Tibial nerve (tissue), 4 donors: ENCODE results near the gene COMT.

Experiments
- EP300 ChIP-seq, 2 donors: sonication (generic); formaldehyde crosslinking; IDR thresholded peaks; one replicate each; pipeline ENCODE4 v1.6.1; 2017; ENCODE audit warnings: antibody characterized with exemption in 2 of 2, mild to moderate bottlenecking in 1 of 2
- TF ChIP-seq, protein P1 (sequence below), 5 experiments: fragments of 200-600 bp in 3 of 5; fragments of 450-650 bp in 2 of 5; sonication (generic) in 3 of 5; IDR thresholded peaks; one replicate each; pipeline ENCODE4 v1.5.1; 2016 to 2019; ENCODE audit warnings: antibody characterized with exemption in 5 of 5, mild to moderate bottlenecking in 3 of 5, moderate library complexity in 2 of 5

DNA sequence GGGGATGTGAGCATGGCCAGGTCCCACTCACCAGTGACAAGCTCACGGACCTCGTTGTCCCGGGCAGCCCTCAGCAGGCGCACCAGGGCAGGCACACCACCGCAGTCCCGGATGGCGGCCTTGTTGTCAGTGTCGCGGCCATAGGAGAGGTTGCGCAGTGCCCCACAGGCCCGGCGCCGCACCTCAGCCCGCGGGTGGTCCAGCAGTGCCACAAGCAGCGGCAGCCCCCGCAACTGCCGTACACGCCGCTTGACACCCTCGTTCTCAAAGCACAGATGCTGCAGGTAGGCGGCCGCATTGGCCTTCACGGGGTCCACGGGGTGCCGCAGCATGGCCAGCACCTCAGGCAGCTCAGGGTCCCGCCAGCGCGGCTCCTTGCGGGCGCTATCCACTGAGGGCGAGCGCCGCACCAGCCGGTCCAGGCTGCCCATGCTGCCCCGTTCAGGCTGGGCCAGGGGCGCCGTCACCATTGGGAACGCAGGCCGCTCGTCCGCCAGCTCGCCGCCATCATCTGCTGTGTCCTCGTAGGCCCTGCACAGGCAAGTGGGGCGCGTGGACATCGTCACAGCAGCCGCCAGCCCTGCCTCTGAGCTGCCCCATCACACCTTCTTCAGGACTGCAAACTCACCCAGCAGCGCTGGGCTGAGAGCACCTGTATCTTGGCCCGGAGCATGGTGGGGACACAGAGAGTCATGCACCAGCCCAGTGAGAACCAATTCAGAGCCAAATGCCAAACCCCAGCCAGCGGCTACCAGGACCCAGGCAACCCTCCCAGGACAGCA is 38.3 kb downstream of the COMT start:
- no peak for TF ChIP-seq EP300 (IDR thresholded peaks at IDR 0.05)
- TF ChIP-seq, protein P1, sequence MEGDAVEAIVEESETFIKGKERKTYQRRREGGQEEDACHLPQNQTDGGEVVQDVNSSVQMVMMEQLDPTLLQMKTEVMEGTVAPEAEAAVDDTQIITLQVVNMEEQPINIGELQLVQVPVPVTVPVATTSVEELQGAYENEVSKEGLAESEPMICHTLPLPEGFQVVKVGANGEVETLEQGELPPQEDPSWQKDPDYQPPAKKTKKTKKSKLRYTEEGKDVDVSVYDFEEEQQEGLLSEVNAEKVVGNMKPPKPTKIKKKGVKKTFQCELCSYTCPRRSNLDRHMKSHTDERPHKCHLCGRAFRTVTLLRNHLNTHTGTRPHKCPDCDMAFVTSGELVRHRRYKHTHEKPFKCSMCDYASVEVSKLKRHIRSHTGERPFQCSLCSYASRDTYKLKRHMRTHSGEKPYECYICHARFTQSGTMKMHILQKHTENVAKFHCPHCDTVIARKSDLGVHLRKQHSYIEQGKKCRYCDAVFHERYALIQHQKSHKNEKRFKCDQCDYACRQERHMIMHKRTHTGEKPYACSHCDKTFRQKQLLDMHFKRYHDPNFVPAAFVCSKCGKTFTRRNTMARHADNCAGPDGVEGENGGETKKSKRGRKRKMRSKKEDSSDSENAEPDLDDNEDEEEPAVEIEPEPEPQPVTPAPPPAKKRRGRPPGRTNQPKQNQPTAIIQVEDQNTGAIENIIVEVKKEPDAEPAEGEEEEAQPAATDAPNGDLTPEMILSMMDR (IDR thresholded peaks at IDR 0.05): no peak
